GM06990 (cell line): ENCODE measurements around the gene ZNF181.

Source experiments
- DNase-seq: peaks from one replicate; pipeline ENCODE4 v3.0.0-alpha.2; 2011; ENCODE audit not compliant: insufficient read length; ENCODE audit errors: extremely low read depth
- H3K27me3 ChIP-seq: replicated peaks from 2 replicates; pipeline ENCODE4 v1.6.0; 2011; ENCODE audit warnings: low read length; ENCODE audit not compliant: control insufficient read depth, insufficient read depth
- H3K36me3 ChIP-seq: 2 replicates; pipeline ENCODE4 v1.5.1; 2011; ENCODE audit warnings: low read length; ENCODE audit not compliant: control insufficient read depth, insufficient read depth
- H3K4me3 ChIP-seq: replicated peaks from 2 replicates; pipeline ENCODE4 v1.5.1; 2011; ENCODE audit warnings: low read depth, mild to moderate bottlenecking, control low read depth, low read length
- TF ChIP-seq, protein P1 (sequence below): IDR thresholded peaks from 2 replicates; pipeline ENCODE4 v1.5.1; 2011; ENCODE audit warnings: low read length, control low read depth, mild to moderate bottlenecking, inconsistent platforms; ENCODE audit not compliant: insufficient read depth, poor library complexity, severe bottlenecking

ZNF181 gene

DNA sequence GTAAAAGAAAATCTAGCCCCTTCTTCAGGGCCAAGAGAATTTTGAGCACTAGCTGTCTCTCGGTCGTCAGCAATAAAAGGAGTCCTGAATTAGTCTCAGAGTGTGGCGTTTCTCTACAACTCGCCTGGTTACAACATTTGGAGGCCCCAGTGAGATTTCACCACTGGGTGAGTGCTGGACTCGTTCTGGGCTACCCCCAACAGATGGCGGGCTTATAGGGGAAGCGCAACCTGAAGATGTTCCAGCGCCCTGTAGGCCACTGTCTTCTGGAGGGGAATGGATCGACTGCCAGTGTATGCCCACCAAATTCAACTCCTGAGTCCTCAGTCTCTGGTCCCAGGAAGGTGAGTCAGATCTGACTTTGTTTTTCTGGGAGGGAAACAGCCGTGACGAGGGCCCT, 11.7 kb upstream of the ZNF181 start:
- Histone ChIP-seq H3K36me3 (no peaks in the 10 kb centered on the region), H3K27me3 (no peaks in the 10 kb centered on the region), H3K4me3 (no peak overlapping the region)
- DNase-seq, result no peak
- TF ChIP-seq, protein P1, sequence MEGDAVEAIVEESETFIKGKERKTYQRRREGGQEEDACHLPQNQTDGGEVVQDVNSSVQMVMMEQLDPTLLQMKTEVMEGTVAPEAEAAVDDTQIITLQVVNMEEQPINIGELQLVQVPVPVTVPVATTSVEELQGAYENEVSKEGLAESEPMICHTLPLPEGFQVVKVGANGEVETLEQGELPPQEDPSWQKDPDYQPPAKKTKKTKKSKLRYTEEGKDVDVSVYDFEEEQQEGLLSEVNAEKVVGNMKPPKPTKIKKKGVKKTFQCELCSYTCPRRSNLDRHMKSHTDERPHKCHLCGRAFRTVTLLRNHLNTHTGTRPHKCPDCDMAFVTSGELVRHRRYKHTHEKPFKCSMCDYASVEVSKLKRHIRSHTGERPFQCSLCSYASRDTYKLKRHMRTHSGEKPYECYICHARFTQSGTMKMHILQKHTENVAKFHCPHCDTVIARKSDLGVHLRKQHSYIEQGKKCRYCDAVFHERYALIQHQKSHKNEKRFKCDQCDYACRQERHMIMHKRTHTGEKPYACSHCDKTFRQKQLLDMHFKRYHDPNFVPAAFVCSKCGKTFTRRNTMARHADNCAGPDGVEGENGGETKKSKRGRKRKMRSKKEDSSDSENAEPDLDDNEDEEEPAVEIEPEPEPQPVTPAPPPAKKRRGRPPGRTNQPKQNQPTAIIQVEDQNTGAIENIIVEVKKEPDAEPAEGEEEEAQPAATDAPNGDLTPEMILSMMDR, result no peak

- TF ChIP-seq, protein P1, result no peak
These were observed 8.6 kb upstream of the ZNF181 start for GRCh38 chr19:34725400-34725799.

GRCh38 chr19:34731019-34731829, 2.8 kb upstream of the ZNF181 start:
- no peak for DNase-seq
- Histone ChIP-seq H3K27me3 (no peaks in the 10 kb centered on the region), H3K36me3 (no peaks in the 10 kb centered on the region), H3K4me3 (no peak overlapping the region)
- TF ChIP-seq, protein P1, result no peak

More at GRCh38 chr19:34725400-34725799, 8.6 kb upstream of the ZNF181 start:
- Histone ChIP-seq H3K36me3 (no peaks in the 10 kb centered on the region), H3K27me3 (no peaks in the 10 kb centered on the region), H3K4me3 (no peak overlapping the region)
- no peak for DNase-seq

DNA sequence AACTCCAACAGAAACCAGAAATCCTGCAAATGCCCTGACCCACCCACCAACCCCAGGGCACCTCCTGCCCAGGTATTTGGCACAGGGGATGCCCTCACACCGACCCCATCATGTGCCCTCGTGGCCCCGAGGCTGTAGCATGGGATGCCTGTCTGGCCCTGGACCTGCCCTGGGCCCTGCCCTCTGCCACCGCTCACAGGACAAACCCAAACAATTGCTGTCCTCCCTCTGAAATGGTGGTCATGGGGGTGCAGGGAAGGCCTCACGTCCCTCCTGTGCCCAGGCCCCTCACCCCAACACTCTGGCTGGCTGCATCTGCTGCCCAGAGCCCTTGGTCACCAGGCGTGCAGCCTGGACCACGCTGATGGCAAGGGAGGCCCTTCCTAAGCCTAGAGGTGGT, 2.1 kb upstream of the ZNF181 start:
- no peaks in the 10 kb centered on the region for H3K27me3 ChIP-seq
- H3K36me3 ChIP-seq, result no peaks in the 10 kb centered on the region
- TF ChIP-seq, protein P1, result no peak
- H3K4me3 ChIP-seq, result no peak overlapping the region
- no peak for DNase-seq

DNA sequence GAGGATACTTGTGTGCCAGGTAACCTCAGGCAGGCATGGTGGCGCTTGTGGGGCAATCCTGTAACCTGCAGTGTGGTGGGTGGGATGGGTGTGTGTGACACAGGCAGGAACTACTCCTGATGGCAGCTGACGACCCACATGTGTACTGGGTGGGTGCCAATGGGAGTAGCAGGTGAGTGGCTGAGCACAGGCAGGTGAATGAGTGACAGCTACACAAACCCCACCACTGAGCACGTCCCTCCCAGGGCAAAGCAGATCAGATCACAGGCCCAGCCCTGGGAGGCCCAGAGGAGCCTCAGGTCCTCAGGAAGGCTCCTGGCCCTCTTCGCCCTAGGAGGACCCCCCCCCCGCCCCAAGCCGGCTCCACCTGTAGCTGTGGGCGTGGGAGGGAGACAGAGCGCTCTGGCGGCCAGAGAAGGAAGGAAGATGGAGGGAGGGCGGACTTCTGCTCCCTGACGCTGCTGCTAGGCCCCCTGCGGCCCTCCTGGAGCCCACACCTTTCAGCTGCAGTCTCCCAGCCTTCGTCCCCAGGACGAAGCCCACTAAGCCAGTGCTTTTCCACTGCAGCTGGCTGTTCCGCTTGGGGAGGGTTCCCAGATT, 1.3 kb upstream of the ZNF181 start:
- DNase-seq, result no peak
- Histone ChIP-seq H3K36me3 (no peaks in the 10 kb centered on the region), H3K4me3 (peak overlapping the region; percentile 83), H3K27me3 (no peaks in the 10 kb centered on the region)
- TF ChIP-seq, protein P1, result no peak
